HepG2 (cell line): ENCODE results near the gene TKFC. TPM values are rescaled to one million over a fixed set of nuclear protein-coding genes. Genes with fewer than 3 reads are reported as not detected.
A peak's percentile ranks its signal among the peaks of the same experiment; 100 is the strongest.

Experiments used
- CBFB ChIP-seq: sonication (generic); formaldehyde crosslinking; IDR thresholded peaks from 2 replicates; pipeline ENCODE4 v1.4.0; 2020; ENCODE audit warnings: missing genetic modification reagents
- DNMT1 ChIP-seq: sonication (generic); formaldehyde crosslinking; IDR thresholded peaks from 2 replicates; pipeline ENCODE4 v1.5.1; 2020; ENCODE audit warnings: mild to moderate bottlenecking, missing genetic modification reagents
- MIER3 ChIP-seq: IDR thresholded peaks from 2 replicates; pipeline ENCODE4 v1.6.1; 2016; ENCODE audit warnings: missing compliant biosample characterization, borderline replicate concordance
- MIXL1 ChIP-seq: IDR thresholded peaks from 2 replicates; pipeline ENCODE4 v1.6.1; 2016
- MTF1 ChIP-seq: sonication (generic); formaldehyde crosslinking; IDR thresholded peaks from 2 replicates; pipeline ENCODE4 v1.5.0; 2020; ENCODE audit warnings: missing genetic modification reagents
- PHB2 ChIP-seq: fragments of 450-650 bp; IDR thresholded peaks from 2 replicates; pipeline ENCODE4 v1.6.1; 2018; ENCODE audit not compliant: partially characterized antibody
- SRF ChIP-seq: IDR thresholded peaks from 2 replicates; pipeline ENCODE4 v1.6.1; 2011; ENCODE audit warnings: mild to moderate bottlenecking, low read depth, low read length, moderate library complexity
- TBL1XR1 ChIP-seq: fragments of 150-350 bp; IDR thresholded peaks from 2 replicates; pipeline ENCODE4 v1.6.1; 2014; ENCODE audit warnings: borderline replicate concordance, low read length; ENCODE audit not compliant: partially characterized antibody
- TEAD3 ChIP-seq: optimal IDR thresholded peaks from 2 replicates; pipeline ENCODE3; 2016; ENCODE audit warnings: borderline replicate concordance
- YY1 ChIP-seq: IDR thresholded peaks from 2 replicates; pipeline ENCODE4 v1.6.1; 2011; ENCODE audit warnings: low read length, low read depth, moderate library complexity, mild to moderate bottlenecking; ENCODE audit not compliant: insufficient read depth, insufficient replicate concordance
- ZFY ChIP-seq: sonication (generic); formaldehyde crosslinking; IDR thresholded peaks from 2 replicates; pipeline ENCODE4 v1.4.0; 2020; ENCODE audit warnings: missing genetic modification reagents
- ZFYVE20 ChIP-seq: sonication (generic); formaldehyde crosslinking; IDR thresholded peaks from 2 replicates; pipeline ENCODE4 v1.8.0; 2023; ENCODE audit warnings: low read depth, mild to moderate bottlenecking, moderate library complexity, missing genetic modification reagents, borderline replicate concordance
- ZNF225 ChIP-seq: sonication (generic); formaldehyde crosslinking; IDR thresholded peaks from 2 replicates; pipeline ENCODE4 v1.4.0; 2020; ENCODE audit warnings: mild to moderate bottlenecking, missing genetic modification reagents
- ZNF446 ChIP-seq: sonication (generic); formaldehyde crosslinking; IDR thresholded peaks from 2 replicates; pipeline ENCODE4 v1.5.0; 2020; ENCODE audit warnings: mild to moderate bottlenecking, missing genetic modification reagents
- ZNF672 ChIP-seq: sonication (generic); formaldehyde crosslinking; IDR thresholded peaks from 2 replicates; pipeline ENCODE4 v1.8.1; 2022; ENCODE audit warnings: missing genetic modification reagents
- ZNF883 ChIP-seq: sonication (generic); formaldehyde crosslinking; IDR thresholded peaks from 2 replicates; pipeline ENCODE4 v1.5.1; 2020; ENCODE audit warnings: mild to moderate bottlenecking, missing genetic modification reagents; ENCODE audit errors: not compliant biosample characterization
- polyA plus RNA-seq, 8 experiments: library from polyadenylated mRNA; depleted of rRNA in 3 of 8; stranded (reverse) in 7 of 8; unstranded in 1 of 8; fragments of >200 nt; fragmentation: Illumina TruSeq in 4 of 8; extraction: Trizol in 4 of 8; gene quantifications; 2 replicates each; pipeline versions ENCODE4 v1.2.1 to v1.2.3, GENCODE V29; 2011 to 2016; ENCODE audit warnings: low read depth in 4 of 8, missing spikeins in 1 of 8, mixed read lengths in 1 of 8; ENCODE audit not compliant: insufficient read depth in 1 of 8
- total RNA-seq, 5 experiments: library from RNA; depleted of rRNA; stranded (reverse); fragments of >200 nt; fragmentation: Illumina TruSeq; extraction: Trizol; gene quantifications; 2 replicates each; pipeline ENCODE4 v1.2.3, GENCODE V29; 2016; ENCODE audit warnings: low read depth in 1 of 5
- TF ChIP-seq, protein P1 (sequence below): sonication (generic); formaldehyde crosslinking; IDR thresholded peaks from 2 replicates; pipeline ENCODE4 v1.4.0; 2020; ENCODE audit warnings: missing genetic modification reagents, borderline replicate concordance
- TF ChIP-seq, protein P2 (sequence below): IDR thresholded peaks from 2 replicates; pipeline ENCODE4 v1.6.1; 2018; ENCODE audit warnings: missing genetic modification reagents
- TF ChIP-seq, protein P3 (sequence below): sonication (generic); formaldehyde crosslinking; IDR thresholded peaks from 2 replicates; pipeline ENCODE4 v1.4.0; 2020; ENCODE audit warnings: missing genetic modification reagents

Gene TKFC
- total and polyA plus RNA-seq, 2 of the 13 experiments (the other 11 are each of a cell fraction or from before 2014, with no cell fraction given), result 147 to 197 TPM

DNA sequence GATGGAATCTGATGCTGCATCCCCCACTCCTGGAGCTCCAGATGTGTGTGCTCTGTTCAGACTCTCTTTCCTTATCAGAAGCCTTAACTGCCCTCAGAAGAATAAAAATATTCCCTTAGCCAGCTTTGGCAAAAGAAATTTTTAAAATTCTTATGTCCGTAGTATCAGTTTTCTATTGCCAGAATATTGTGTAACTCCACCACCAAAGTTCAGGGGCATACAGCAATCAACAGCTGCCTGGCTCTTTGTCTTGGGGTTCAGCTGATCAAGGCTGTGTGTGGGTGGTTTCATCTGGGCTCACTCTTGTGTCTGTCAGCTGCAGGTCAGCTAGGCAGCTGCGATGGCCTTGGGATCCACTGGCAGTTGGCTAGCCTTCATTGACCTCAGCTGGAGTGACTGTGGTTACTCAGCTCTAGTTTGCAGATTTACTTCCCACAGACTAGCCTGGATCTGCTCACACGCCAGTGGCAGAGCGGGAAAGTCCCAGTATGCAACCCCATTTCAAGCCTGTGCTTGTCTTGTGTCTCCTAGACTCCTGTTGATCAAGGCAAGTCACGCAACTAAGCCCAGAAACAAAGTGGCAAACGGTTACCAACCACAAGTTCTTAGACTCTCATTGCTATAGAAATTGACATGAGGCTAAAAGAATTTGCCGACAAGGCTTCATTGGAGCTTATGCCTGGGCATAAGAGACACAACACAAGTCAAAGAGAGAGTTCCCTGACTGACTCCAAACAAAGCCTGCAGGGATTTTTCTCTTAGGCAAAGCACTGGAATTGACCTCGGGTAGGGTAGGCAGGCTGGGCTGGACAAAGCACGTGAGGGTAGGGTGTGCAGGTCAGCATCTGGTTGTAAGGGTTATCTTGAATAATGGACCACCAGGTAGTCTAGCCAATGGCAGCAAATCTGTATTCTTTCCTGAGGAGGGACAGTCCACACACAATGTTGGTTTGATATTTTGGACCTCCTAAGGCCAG, 36.6 kb downstream of the TKFC start (continued):
- TF ChIP-seq TEAD3 (CRISPR knock-in tag) (peak; percentile 84), ZNF672 (0 out of 2 replicates have a peak, but pooled peaks have one; percentile 57), DNMT1 (CRISPR knock-in tag) (no peak), ZNF883 (CRISPR knock-in tag) (no peak), ZNF446 (CRISPR knock-in tag) (no peak), MIER3 (CRISPR knock-in tag) (peak; percentile 25; the same call in 1 of the 2 replicates), YY1 (peak; percentile 29), MIXL1 (peak; percentile 73; the same call in 1 of the 2 replicates), ZFYVE20 (CRISPR knock-in tag) (no peak), ZFY (CRISPR knock-in tag) (0 out of 2 replicates have a peak, but pooled peaks have one; percentile 29), TBL1XR1 (no peak), MTF1 (no peak), PHB2 (no peak), SRF (no peak), CBFB (peak; percentile 45; the same call in 1 of the 2 replicates), ZNF225 (CRISPR knock-in tag) (no peak)
- TF ChIP-seq, protein P1, sequence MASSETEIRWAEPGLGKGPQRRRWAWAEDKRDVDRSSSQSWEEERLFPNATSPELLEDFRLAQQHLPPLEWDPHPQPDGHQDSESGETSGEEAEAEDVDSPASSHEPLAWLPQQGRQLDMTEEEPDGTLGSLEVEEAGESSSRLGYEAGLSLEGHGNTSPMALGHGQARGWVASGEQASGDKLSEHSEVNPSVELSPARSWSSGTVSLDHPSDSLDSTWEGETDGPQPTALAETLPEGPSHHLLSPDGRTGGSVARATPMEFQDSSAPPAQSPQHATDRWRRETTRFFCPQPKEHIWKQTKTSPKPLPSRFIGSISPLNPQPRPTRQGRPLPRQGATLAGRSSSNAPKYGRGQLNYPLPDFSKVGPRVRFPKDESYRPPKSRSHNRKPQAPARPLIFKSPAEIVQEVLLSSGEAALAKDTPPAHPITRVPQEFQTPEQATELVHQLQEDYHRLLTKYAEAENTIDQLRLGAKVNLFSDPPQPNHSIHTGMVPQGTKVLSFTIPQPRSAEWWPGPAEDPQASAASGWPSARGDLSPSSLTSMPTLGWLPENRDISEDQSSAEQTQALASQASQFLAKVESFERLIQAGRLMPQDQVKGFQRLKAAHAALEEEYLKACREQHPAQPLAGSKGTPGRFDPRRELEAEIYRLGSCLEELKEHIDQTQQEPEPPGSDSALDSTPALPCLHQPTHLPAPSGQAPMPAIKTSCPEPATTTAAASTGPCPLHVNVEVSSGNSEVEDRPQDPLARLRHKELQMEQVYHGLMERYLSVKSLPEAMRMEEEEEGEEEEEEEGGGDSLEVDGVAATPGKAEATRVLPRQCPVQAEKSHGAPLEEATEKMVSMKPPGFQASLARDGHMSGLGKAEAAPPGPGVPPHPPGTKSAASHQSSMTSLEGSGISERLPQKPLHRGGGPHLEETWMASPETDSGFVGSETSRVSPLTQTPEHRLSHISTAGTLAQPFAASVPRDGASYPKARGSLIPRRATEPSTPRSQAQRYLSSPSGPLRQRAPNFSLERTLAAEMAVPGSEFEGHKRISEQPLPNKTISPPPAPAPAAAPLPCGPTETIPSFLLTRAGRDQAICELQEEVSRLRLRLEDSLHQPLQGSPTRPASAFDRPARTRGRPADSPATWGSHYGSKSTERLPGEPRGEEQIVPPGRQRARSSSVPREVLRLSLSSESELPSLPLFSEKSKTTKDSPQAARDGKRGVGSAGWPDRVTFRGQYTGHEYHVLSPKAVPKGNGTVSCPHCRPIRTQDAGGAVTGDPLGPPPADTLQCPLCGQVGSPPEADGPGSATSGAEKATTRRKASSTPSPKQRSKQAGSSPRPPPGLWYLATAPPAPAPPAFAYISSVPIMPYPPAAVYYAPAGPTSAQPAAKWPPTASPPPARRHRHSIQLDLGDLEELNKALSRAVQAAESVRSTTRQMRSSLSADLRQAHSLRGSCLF (CRISPR knock-in tag), result no peak
- TF ChIP-seq, protein P2, sequence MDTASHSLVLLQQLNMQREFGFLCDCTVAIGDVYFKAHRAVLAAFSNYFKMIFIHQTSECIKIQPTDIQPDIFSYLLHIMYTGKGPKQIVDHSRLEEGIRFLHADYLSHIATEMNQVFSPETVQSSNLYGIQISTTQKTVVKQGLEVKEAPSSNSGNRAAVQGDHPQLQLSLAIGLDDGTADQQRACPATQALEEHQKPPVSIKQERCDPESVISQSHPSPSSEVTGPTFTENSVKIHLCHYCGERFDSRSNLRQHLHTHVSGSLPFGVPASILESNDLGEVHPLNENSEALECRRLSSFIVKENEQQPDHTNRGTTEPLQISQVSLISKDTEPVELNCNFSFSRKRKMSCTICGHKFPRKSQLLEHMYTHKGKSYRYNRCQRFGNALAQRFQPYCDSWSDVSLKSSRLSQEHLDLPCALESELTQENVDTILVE (CRISPR knock-in tag), result no peak
- TF ChIP-seq, protein P3, sequence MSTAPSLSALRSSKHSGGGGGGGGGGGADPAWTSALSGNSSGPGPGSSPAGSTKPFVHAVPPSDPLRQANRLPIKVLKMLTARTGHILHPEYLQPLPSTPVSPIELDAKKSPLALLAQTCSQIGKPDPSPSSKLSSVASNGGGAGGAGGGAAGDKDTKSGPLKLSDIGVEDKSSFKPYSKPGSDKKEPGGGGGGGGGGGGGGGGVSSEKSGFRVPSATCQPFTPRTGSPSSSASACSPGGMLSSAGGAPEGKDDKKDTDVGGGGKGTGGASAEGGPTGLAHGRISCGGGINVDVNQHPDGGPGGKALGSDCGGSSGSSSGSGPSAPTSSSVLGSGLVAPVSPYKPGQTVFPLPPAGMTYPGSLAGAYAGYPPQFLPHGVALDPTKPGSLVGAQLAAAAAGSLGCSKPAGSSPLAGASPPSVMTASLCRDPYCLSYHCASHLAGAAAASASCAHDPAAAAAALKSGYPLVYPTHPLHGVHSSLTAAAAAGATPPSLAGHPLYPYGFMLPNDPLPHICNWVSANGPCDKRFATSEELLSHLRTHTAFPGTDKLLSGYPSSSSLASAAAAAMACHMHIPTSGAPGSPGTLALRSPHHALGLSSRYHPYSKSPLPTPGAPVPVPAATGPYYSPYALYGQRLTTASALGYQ, result no peak
